GM12892 (cell line): ENCODE data around the gene CASS4.

ENCODE experiments used
- POLR2AphosphoS5 ChIP-seq: IDR thresholded peaks from 2 replicates; pipeline ENCODE4 v1.6.1; 2011; ENCODE audit warnings: low read depth, low read length, control low read depth
- TAF1 ChIP-seq: IDR thresholded peaks from 2 replicates; pipeline ENCODE4 v1.6.1; 2011; ENCODE audit warnings: low read depth, mild to moderate bottlenecking, control low read depth, low read length, borderline replicate concordance

GRCh38 chr20:56372850-56373249 is 39.2 kb upstream of the CASS4 start:
- TF ChIP-seq POLR2AphosphoS5 (no peak), TAF1 (no peak)
